A549 (cell line): ENCODE data around the gene RGL3. TPM values are rescaled to one million over a fixed set of nuclear protein-coding genes. Genes with fewer than 3 reads are reported as not detected.

Experiments used
- ATAC-seq, 2 experiments: fragments of 200-7000 bp in 1 of 2; fragments of >200 bp in 1 of 2; cut with Nextera tagmentation in 1 of 2; cut with Tn5 transposase in 1 of 2; 3 replicates each; pipeline versions ENCODE4 v1.8.0 to v1.9.1; 2018 to 2020; ENCODE audit warnings: mild to moderate bottlenecking in 1 of 2, moderate library complexity in 1 of 2
- CTCF ChIA-PET: fragments of 300-600 bp; sonication (Branson Sonifier 250); formaldehyde crosslinking; extraction: SDS; loops from one replicate; lab custom pipeline; 2021; ENCODE audit warnings: antibody characterized with exemption, inconsistent platforms; lab: Yijun Ruan, JAX
- POLR2A ChIA-PET: fragments of 350-600 bp; formaldehyde crosslinking; extraction: SDS; loops from one replicate; lab custom pipeline; 2021; ENCODE audit warnings: antibody characterized with exemption, inconsistent platforms; lab: Yijun Ruan, JAX
- DNase-seq, 2 experiments: peaks; one replicate each; pipeline versions ENCODE4 v3.0.0 to v3.0.0-alpha.2; 2011 to 2016; ENCODE audit warnings: low read depth in 1 of 2, low spot score in 1 of 2
- FAIRE-seq: peaks from 2 replicates; lab custom pipeline; 2011; peaks lifted over from hg19 to GRCh38; lab: Jason Lieb, UNC
- H3K27ac ChIP-seq, 2 experiments: fragments of >200 bp; sonication (Bioruptor Twin); formaldehyde crosslinking; 3 replicates each; pipeline ENCODE4 v1.5.1; 2016 to 2017
- H3K4me1 ChIP-seq: fragments of >200 bp; sonication (Bioruptor Twin); formaldehyde crosslinking; 3 replicates; pipeline ENCODE4 v1.6.1; 2016
- H3K4me2 ChIP-seq: fragments of >200 bp; sonication (Bioruptor Twin); formaldehyde crosslinking; 3 replicates; pipeline ENCODE4 v1.6.1; 2016
- H3K4me3 ChIP-seq: fragments of >200 bp; sonication (Bioruptor Twin); formaldehyde crosslinking; 3 replicates; pipeline ENCODE4 v1.5.1; 2016
- H3K9me3 ChIP-seq: fragments of >200 bp; sonication (Bioruptor Twin); formaldehyde crosslinking; 3 replicates; pipeline ENCODE4 v1.6.1; 2016
- CBX2 ChIP-seq: fragments of 200-600 bp; sonication (generic); IDR thresholded peaks from 2 replicates; pipeline ENCODE4 v1.6.1; 2016; ENCODE audit warnings: low read depth, mild to moderate bottlenecking, borderline replicate concordance
- EHF ChIP-seq: fragments of 250-450 bp; sonication (Bioruptor Pico); IDR thresholded peaks from 2 replicates; pipeline ENCODE4 v1.5.0; 2020; ENCODE audit warnings: mild to moderate bottlenecking
- EHMT2 ChIP-seq: fragments of 200-600 bp; sonication (generic); IDR thresholded peaks from 2 replicates; pipeline ENCODE4 v1.6.1; 2016; ENCODE audit warnings: antibody characterized with exemption, low read depth, mild to moderate bottlenecking, moderate library complexity
- ESRRA ChIP-seq: fragments of 150-350 bp; IDR thresholded peaks from 2 replicates; pipeline ENCODE4 v1.6.1; 2014; ENCODE audit warnings: mild to moderate bottlenecking, low read length, borderline replicate concordance
- FOSB ChIP-seq: fragments of 250-450 bp; sonication (Bioruptor Pico); IDR thresholded peaks from 2 replicates; pipeline ENCODE4 v1.5.0; 2020; ENCODE audit warnings: mild to moderate bottlenecking, moderate library complexity
- FOSL2 ChIP-seq, 2 experiments: fragments of 450-650 bp in 1 of 2; fragments of >200 bp in 1 of 2; sonication (Bioruptor Twin) in 1 of 2; formaldehyde crosslinking; IDR thresholded peaks; 2 replicates each; pipeline versions ENCODE4 v1.5.0 to v1.6.1; 2016 to 2020; ENCODE audit warnings: mild to moderate bottlenecking in 1 of 2, moderate library complexity in 1 of 2
- FOXS1 ChIP-seq: fragments of 250-450 bp; sonication (Bioruptor Pico); IDR thresholded peaks from 2 replicates; pipeline ENCODE4 v1.5.0; 2020; ENCODE audit warnings: mild to moderate bottlenecking, moderate library complexity
- HDAC2 ChIP-seq: fragments of 200-600 bp; sonication (generic); IDR thresholded peaks from 2 replicates; pipeline ENCODE4 v1.6.1; 2016
- HEYL ChIP-seq: fragments of 250-450 bp; sonication (Bioruptor Pico); IDR thresholded peaks from 2 replicates; pipeline ENCODE4 v1.8.0; 2021; ENCODE audit warnings: mild to moderate bottlenecking, moderate library complexity
- HOXB13 ChIP-seq: fragments of 250-450 bp; sonication (Bioruptor Pico); IDR thresholded peaks from 2 replicates; pipeline ENCODE4 v1.5.0; 2020; ENCODE audit warnings: low read depth, mild to moderate bottlenecking, moderate library complexity
- JUNB ChIP-seq: fragments of >200 bp; sonication (Bioruptor Twin); formaldehyde crosslinking; IDR thresholded peaks from 2 replicates; pipeline ENCODE4 v1.6.1; 2016
- PHF8 ChIP-seq: fragments of 200-600 bp; sonication (generic); IDR thresholded peaks from 2 replicates; pipeline ENCODE4 v1.6.1; 2016; ENCODE audit warnings: low read depth, mild to moderate bottlenecking, antibody characterized with exemption, moderate library complexity, borderline replicate concordance
- RAD21 ChIP-seq, 2 experiments: fragments of >200 bp in 1 of 2; sonication (Bioruptor Twin) in 1 of 2; formaldehyde crosslinking in 1 of 2; IDR thresholded peaks in 1 of 2; conservative IDR thresholded peaks in 1 of 2; 2 replicates in 1 of 2; 3 replicates in 1 of 2; pipeline ENCODE4 v1.6.1; 2012 to 2018; ENCODE audit warnings: inconsistent platforms in 1 of 2
- RARB ChIP-seq: fragments of 250-450 bp; sonication (Bioruptor Pico); IDR thresholded peaks from 2 replicates; pipeline ENCODE4 v1.8.0; 2021; ENCODE audit warnings: mild to moderate bottlenecking, moderate library complexity
- RCOR1 ChIP-seq: fragments of 150-350 bp; IDR thresholded peaks from 2 replicates; pipeline ENCODE4 v1.6.1; 2014; ENCODE audit warnings: antibody characterized with exemption, low read length, low read depth
- SREBF2 ChIP-seq: fragments of 450-650 bp; IDR thresholded peaks from 2 replicates; pipeline ENCODE4 v1.6.1; 2014; ENCODE audit warnings: mild to moderate bottlenecking, moderate library complexity
- ZC3H11A ChIP-seq: fragments of 450-650 bp; IDR thresholded peaks from 2 replicates; pipeline ENCODE4 v1.6.1; 2014; ENCODE audit warnings: antibody characterized with exemption, mild to moderate bottlenecking
- ZSCAN20 ChIP-seq: fragments of 250-450 bp; sonication (Bioruptor Pico); IDR thresholded peaks from 2 replicates; pipeline ENCODE4 v1.8.0; 2022; ENCODE audit warnings: mild to moderate bottlenecking, moderate library complexity
- WGBS: methylation state at CpG from one replicate; pipeline ENCODE4 v1.1.6; 2017; ENCODE audit errors: missing lambda C conversion rate; 5-methylcytosine and 5-hydroxymethylcytosine counted together
- polyA plus RNA-seq, 4 experiments: library from polyadenylated mRNA; depleted of rRNA in 3 of 4; stranded (reverse); fragments of >200 nt; fragmentation: RNase III in 1 of 4; extraction: RNeasy Plus Mini Kit Qiagen cat#74134 plus additional on column Dnase treatment in 1 of 4; gene quantifications; 2 replicates in 3 of 4; 3 replicates in 1 of 4; pipeline ENCODE4 v1.2.3, GENCODE V29; 2011 to 2017
- TF ChIP-seq, protein P1 (sequence below): IDR thresholded peaks from 2 replicates; pipeline ENCODE4 v1.6.1; 2012
- TF ChIP-seq, protein P2 (sequence below): fragments of >200 bp; sonication (Bioruptor Twin); formaldehyde crosslinking; IDR thresholded peaks from 3 replicates; pipeline ENCODE4 v1.6.1; 2016
- TF ChIP-seq, protein P3 (sequence below): IDR thresholded peaks from 2 replicates; pipeline ENCODE4 v1.6.1; 2012
- TF ChIP-seq, protein P4 (sequence below): fragments of 450-650 bp; IDR thresholded peaks from 2 replicates; pipeline ENCODE4 v1.6.1; 2014; ENCODE audit warnings: antibody characterized with exemption
- TF ChIP-seq, protein P5 (sequence below): fragments of >200 bp; sonication (Bioruptor Twin); formaldehyde crosslinking; IDR thresholded peaks from 3 replicates; pipeline ENCODE4 v1.5.1; 2016

The RGL3 gene
- polyA plus RNA-seq, 2 of the 4 experiments (the other 2 are of a cell fraction): 1.5 to 3.7 TPM

DNA sequence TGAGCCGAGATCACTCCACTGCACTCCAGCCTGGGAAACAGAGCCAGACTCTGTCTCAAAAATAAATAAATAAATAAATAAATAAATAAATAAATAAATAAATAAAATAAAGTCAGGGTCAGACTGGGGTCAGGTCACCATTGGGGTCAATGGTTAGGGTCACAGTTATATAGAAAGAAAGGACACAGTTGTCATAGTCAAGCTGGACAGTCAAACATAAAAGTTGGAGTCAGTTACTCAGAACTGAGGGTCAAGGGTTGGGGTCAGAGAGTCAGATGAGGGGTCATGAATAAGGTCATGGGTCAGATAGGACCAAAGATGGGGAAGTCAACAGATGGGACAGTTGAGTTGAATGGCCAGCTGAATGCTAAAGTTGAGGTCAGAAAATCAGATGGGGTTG is 18.3 kb downstream of the RGL3 start:
- no peak for ATAC-seq
- WGBS: 54% methylated on average over 1 of the region's 1 CpG
- Histone ChIP-seq H3K4me2 (no peak overlapping the region), H3K9me3 (no peaks in the 10 kb centered on the region), H3K27ac (no peak overlapping the region), H3K4me3 (no peak overlapping the region), H3K4me1 (no peaks in the 10 kb centered on the region)
- no peak for TF ChIP-seq EHF
- peak; percentile 71 for TF ChIP-seq ZC3H11A
- FAIRE-seq: no peak
- no peak for DNase-seq
- POLR2A ChIA-PET: no interaction called here
- CTCF ChIA-PET: interaction anchor here (0.6 to 3.6 kb wide), 3 partner anchors 18 to 376 kb away, joined by 4 to 26 read pairs (median 4); partner anchors contain the start of gene EPOR

DNA sequence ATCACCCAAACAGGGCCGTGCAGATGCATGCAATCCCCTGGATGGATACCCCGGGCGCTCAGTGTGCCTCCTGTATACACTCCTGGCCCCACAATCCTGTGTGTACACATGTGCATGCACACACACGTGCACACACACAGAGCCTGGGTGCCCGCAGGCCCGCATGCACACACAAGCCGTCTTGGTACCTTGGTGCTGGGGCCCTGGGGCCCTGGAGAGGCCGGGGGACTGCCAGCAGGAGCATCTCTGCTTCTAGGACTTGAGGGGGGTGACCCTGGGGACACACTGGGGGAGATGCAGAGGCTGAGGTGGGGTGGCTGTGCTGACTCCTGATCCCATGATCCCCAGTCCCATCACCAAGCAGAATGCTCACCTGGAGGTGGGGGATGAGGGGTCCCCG is 19.4 kb downstream of the RGL3 start:
- FAIRE-seq (no peak), ATAC-seq (no peak), DNase-seq (no peak)
- Histone ChIP-seq H3K4me1 (no peaks in the 10 kb centered on the region), H3K27ac (no peak overlapping the region), H3K9me3 (no peaks in the 10 kb centered on the region), H3K4me3 (no peak overlapping the region), H3K4me2 (no peak overlapping the region)
- 67% methylated on average over 6 of the region's 9 CpGs for WGBS
- ChIA-PET CTCF (interaction anchor here (0.7 to 3.6 kb wide), 3 partner anchors 16 to 36 kb away, joined by 3 to 26 read pairs (median 3); partner anchors contain the start of genes EPOR and PRKCSH), POLR2A (no interaction called here)
- TF ChIP-seq, protein P1, sequence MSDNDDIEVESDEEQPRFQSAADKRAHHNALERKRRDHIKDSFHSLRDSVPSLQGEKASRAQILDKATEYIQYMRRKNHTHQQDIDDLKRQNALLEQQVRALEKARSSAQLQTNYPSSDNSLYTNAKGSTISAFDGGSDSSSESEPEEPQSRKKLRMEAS: no peak
- TF ChIP-seq, protein P2, sequence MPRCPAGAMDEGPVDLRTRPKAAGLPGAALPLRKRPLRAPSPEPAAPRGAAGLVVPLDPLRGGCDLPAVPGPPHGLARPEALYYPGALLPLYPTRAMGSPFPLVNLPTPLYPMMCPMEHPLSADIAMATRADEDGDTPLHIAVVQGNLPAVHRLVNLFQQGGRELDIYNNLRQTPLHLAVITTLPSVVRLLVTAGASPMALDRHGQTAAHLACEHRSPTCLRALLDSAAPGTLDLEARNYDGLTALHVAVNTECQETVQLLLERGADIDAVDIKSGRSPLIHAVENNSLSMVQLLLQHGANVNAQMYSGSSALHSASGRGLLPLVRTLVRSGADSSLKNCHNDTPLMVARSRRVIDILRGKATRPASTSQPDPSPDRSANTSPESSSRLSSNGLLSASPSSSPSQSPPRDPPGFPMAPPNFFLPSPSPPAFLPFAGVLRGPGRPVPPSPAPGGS: no peak
- TF ChIP-seq SREBF2: no peak
- TF ChIP-seq CBX2: no peak
- no peak for TF ChIP-seq ESRRA
- no peak for TF ChIP-seq EHMT2
- TF ChIP-seq RCOR1: no peak
- no peak for TF ChIP-seq EHF
- TF ChIP-seq HEYL (CRISPR knock-in tag): no peak

DNA sequence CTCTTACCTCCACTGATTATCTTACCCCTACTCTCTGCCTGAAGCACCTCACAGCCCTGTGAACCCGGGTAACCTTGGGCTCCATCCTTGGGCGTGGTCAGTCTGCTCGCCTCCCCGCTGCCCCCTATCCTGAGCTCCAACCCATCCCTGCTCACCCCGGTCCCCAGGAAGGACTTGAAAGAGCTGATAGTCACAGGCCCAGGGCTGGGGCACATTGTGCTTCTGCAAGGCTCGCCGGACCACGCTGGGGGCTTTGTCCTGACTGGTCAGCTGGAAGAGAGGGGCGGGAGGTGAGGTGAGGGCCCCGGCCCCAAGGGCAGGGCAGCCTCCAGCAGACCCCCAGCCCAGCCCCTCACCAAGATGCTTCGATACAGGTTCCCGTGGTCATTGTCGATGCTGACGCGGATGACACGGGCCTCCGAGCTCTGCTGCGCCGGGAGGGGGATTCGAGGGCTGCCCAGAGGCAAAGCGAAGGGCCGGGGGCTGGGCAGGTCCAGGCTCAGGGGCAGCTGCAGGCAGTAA is 22.0 kb downstream of the RGL3 start:
- no peak for FAIRE-seq
- Histone ChIP-seq H3K4me3 (no peak overlapping the region), H3K4me2 (no peak overlapping the region), H3K9me3 (no peaks in the 10 kb centered on the region), H3K4me1 (no peaks in the 10 kb centered on the region), H3K27ac (no peak overlapping the region)
- ATAC-seq: no peak
- ChIA-PET CTCF (interaction anchor here (1.0 kb wide), 2 partner anchors 9 to 14 kb away, joined by 3 read pairs; no protein-coding TSS in a partner anchor), POLR2A (no interaction called here)
- DNase-seq: no peak
- 77% methylated on average over 13 of the region's 22 CpGs for WGBS
- no peak for TF ChIP-seq FOSL2 (IDR thresholded peaks at IDR 0.05)
- TF ChIP-seq FOSL2 (CRISPR knock-in tag; IDR thresholded peaks at IDR 0.05): no peak
- TF ChIP-seq, protein P3, sequence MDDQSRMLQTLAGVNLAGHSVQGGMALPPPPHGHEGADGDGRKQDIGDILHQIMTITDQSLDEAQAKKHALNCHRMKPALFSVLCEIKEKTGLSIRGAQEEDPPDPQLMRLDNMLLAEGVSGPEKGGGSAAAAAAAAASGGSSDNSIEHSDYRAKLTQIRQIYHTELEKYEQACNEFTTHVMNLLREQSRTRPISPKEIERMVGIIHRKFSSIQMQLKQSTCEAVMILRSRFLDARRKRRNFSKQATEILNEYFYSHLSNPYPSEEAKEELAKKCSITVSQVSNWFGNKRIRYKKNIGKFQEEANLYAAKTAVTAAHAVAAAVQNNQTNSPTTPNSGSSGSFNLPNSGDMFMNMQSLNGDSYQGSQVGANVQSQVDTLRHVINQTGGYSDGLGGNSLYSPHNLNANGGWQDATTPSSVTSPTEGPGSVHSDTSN: no peak
- TF ChIP-seq HOXB13: no peak
- TF ChIP-seq JUNB: no peak
- no peak for TF ChIP-seq PHF8
- no peak for TF ChIP-seq ZSCAN20 (CRISPR knock-in tag)

DNA sequence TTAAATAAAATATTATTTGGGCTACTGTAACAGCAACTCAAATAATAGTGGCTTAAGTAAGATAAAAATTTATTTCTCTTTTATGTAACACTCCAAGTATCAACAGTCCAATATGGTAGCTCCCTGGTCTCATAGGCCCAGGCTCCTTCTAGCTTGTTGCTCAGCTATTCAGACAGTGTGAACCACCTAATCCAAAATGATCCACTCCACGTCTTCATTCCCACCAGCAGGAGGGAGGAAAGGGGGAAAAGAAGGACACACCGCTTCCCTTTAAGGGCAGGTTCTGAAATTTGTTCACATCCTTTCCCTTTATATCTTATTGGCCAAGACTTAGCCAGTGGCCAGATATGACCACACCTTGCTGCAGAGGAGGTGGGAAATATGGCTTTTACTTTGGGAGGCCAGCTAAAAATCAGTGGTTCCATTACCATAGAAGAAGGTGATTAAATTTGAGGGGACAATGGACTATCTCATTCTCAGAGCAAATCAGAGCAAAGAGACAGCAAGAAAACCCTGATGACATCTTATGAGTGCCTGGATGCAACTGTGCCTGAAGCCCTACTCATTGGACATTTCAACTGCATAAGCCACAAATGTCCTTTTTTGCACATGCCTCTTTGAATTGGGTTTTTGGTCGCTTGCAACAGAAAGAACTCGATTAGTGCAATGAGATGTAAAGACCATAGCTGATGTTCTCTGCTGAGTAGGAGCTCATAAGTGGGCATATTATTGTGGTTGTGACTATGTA is 28.0 kb downstream of the RGL3 start:
- ChIA-PET POLR2A (no interaction called here), CTCF (interaction anchor here (0.6 to 2.1 kb wide), 8 partner anchors 8 to 809 kb away, joined by 3 to 7 read pairs (median 3); partner anchors contain the start of gene ODAD3)
- H3K4me1 ChIP-seq: no peaks in the 10 kb centered on the region
- no peak overlapping the region for H3K4me2 ChIP-seq
- peak in 1 of 2 experiments; percentile 13 for DNase-seq
- no peak for ATAC-seq
- H3K27ac ChIP-seq: no peak overlapping the region
- 39% methylated on average over 4 of the region's 4 CpGs for WGBS
- no peak for FAIRE-seq
- peaks cover 3% of the 10 kb centered on the region; the same call in 1 of the 3 replicates for H3K9me3 ChIP-seq
- no peak overlapping the region for H3K4me3 ChIP-seq
- TF ChIP-seq HDAC2: no peak
- TF ChIP-seq, protein P3: no peak
- TF ChIP-seq RARB (CRISPR knock-in tag): no peak
- no peak for TF ChIP-seq FOXS1
- TF ChIP-seq, protein P4, sequence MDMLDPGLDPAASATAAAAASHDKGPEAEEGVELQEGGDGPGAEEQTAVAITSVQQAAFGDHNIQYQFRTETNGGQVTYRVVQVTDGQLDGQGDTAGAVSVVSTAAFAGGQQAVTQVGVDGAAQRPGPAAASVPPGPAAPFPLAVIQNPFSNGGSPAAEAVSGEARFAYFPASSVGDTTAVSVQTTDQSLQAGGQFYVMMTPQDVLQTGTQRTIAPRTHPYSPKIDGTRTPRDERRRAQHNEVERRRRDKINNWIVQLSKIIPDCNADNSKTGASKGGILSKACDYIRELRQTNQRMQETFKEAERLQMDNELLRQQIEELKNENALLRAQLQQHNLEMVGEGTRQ: no peak
- TF ChIP-seq, protein P5, sequence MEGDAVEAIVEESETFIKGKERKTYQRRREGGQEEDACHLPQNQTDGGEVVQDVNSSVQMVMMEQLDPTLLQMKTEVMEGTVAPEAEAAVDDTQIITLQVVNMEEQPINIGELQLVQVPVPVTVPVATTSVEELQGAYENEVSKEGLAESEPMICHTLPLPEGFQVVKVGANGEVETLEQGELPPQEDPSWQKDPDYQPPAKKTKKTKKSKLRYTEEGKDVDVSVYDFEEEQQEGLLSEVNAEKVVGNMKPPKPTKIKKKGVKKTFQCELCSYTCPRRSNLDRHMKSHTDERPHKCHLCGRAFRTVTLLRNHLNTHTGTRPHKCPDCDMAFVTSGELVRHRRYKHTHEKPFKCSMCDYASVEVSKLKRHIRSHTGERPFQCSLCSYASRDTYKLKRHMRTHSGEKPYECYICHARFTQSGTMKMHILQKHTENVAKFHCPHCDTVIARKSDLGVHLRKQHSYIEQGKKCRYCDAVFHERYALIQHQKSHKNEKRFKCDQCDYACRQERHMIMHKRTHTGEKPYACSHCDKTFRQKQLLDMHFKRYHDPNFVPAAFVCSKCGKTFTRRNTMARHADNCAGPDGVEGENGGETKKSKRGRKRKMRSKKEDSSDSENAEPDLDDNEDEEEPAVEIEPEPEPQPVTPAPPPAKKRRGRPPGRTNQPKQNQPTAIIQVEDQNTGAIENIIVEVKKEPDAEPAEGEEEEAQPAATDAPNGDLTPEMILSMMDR: no peak
- TF ChIP-seq ESRRA: no peak
- TF ChIP-seq RAD21 (conservative IDR thresholded peaks at IDR 0.05 in 1 of 2, IDR thresholded peaks at IDR 0.05 in 1 of 2): no peak
- no peak for TF ChIP-seq FOSB (CRISPR knock-in tag)
